Psoas muscle (tissue), 8 donors: ENCODE data around the gene KAT2A. TPM values are rescaled to one million over a fixed set of nuclear protein-coding genes. Genes with fewer than 3 reads are reported as not detected.

ENCODE experiments used
- ATAC-seq, 4 donors: fragments of 200-7000 bp; cut with Tn5 transposase; one replicate each; pipeline ENCODE4 v1.9.1; 2020; ENCODE audit warnings: moderate library complexity in 3 of 4, mild to moderate bottlenecking in 2 of 4
- DNase-seq, 2 donors: peaks; one replicate each; pipeline ENCODE4 v3.0.0-alpha.2; 2020
- H3K27ac ChIP-seq: fragments of 200-600 bp; one replicate; pipeline ENCODE4 v1.8.0; 2022
- H3K27me3 ChIP-seq, 3 donors: fragments of 200-600 bp in 1 of 3; one replicate each; pipeline versions ENCODE4 v1.6.1 to v1.8.0; 2013 to 2022; ENCODE audit warnings: low read length in 2 of 3, mild to moderate bottlenecking in 2 of 3, moderate library complexity in 1 of 3; ENCODE audit not compliant: insufficient read depth in 3 of 3
- H3K36me3 ChIP-seq, 2 donors: fragments of 200-600 bp in 1 of 2; one replicate each; pipeline versions ENCODE4 v1.6.1 to v1.8.0; 2013 to 2022; ENCODE audit warnings: low read depth in 1 of 2, mild to moderate bottlenecking in 1 of 2, moderate library complexity in 1 of 2; ENCODE audit not compliant: insufficient read depth in 1 of 2
- H3K4me1 ChIP-seq: fragments of 200-600 bp; one replicate; pipeline ENCODE4 v1.8.0; 2022
- H3K4me3 ChIP-seq: fragments of 200-600 bp; one replicate; pipeline ENCODE4 v1.8.0; 2022; ENCODE audit warnings: mild to moderate bottlenecking
- H3K9me3 ChIP-seq: fragments of 200-600 bp; one replicate; pipeline ENCODE4 v1.8.0; 2022
- WGBS, 3 donors: extraction: QIAGEN DNeasy Blood & Tissue Kit; methylation state at CpG; one replicate each; pipeline versions ENCODE4 v1.1.6 to v1.1.7; 2013; 5-methylcytosine and 5-hydroxymethylcytosine counted together
- intact Hi-C, 2 donors: fragments of 100-400 bp; cut with DNase I; formaldehyde crosslinking; loops; one replicate each; pipeline versions ENCODE4 v1.11.0 to v1.14.2; 2022
- polyA plus RNA-seq, 3 donors: library from polyadenylated mRNA; stranded (reverse); fragments of 200-250 nt; gene quantifications; one replicate each; pipeline ENCODE4 v1.2.3, GENCODE V29; 2013
- total RNA-seq, 4 donors: library from RNA; stranded (reverse); fragmentation: NEBNext Ultra II Directional in 2 of 4; extraction: Animal tissue kit (Norgen Biotek cat#: 25700) in 2 of 4; gene quantifications; one replicate each; pipeline versions ENCODE4 v1.2.1 to v1.2.4, GENCODE V29; 2021 to 2023
- TF ChIP-seq, protein P1 (sequence below): fragments of 200-600 bp; IDR thresholded peaks from one replicate; pipeline ENCODE4 v1.8.0; 2022; ENCODE audit warnings: antibody characterized with exemption
- donor health status: healthy with polysubstance abuse.
- donor health status: DM: no; HTN: no; CAD: no; lungs with moderate emphysema.
- donor health status: Bipolar disorder and iron deficiency.
- donor health status: healthy.
- donor health status: DM: yes; HTN: yes; CAD: no.
- donor health status: DM: no; HTN: no; CAD: no.
- donor health status: DM: no; HTN: no; CAD: no.
- donor health status: DM: yes; HTN: yes; CAD: no.

KAT2A gene
- total and polyA plus RNA-seq, 7 donors: 12.3 to 35.3 (median 20.9) TPM

GRCh38 chr17:42127414-42127813, 6.2 kb upstream of the KAT2A start:
- DNase-seq: no peak
- TF ChIP-seq, protein P1, sequence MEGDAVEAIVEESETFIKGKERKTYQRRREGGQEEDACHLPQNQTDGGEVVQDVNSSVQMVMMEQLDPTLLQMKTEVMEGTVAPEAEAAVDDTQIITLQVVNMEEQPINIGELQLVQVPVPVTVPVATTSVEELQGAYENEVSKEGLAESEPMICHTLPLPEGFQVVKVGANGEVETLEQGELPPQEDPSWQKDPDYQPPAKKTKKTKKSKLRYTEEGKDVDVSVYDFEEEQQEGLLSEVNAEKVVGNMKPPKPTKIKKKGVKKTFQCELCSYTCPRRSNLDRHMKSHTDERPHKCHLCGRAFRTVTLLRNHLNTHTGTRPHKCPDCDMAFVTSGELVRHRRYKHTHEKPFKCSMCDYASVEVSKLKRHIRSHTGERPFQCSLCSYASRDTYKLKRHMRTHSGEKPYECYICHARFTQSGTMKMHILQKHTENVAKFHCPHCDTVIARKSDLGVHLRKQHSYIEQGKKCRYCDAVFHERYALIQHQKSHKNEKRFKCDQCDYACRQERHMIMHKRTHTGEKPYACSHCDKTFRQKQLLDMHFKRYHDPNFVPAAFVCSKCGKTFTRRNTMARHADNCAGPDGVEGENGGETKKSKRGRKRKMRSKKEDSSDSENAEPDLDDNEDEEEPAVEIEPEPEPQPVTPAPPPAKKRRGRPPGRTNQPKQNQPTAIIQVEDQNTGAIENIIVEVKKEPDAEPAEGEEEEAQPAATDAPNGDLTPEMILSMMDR: no peak
- no peak overlapping the region for H3K27ac ChIP-seq
- no peak for ATAC-seq
- H3K9me3 ChIP-seq: no peaks in the 10 kb centered on the region
- no peak overlapping the region for H3K4me3 ChIP-seq
- peaks cover 32% of the 10 kb centered on the region for H3K4me1 ChIP-seq
- no peaks in the 10 kb centered on the region for H3K27me3 ChIP-seq
- 87 to 94% (median 93%) methylated on average over 6 of the region's 6 CpGs for WGBS, 3 donors
- H3K36me3 ChIP-seq: peaks cover 4 to 57% of the 10 kb centered on the region in 2 donors
- intact Hi-C loops: loop anchor here in 1 of 2 donors (5.0 kb wide), 1 partner anchor 55 kb away; the partner anchor contains the start of gene KCNH4

GRCh38 chr17:42126836-42127235, 5.7 kb upstream of the KAT2A start:
- no peaks in the 10 kb centered on the region for H3K9me3 ChIP-seq
- TF ChIP-seq, protein P1: no peak
- peaks cover 4 to 57% of the 10 kb centered on the region in 2 donors for H3K36me3 ChIP-seq
- H3K27ac ChIP-seq: no peak overlapping the region
- no peak for ATAC-seq
- H3K4me1 ChIP-seq: peaks cover 31% of the 10 kb centered on the region
- DNase-seq: no peak
- no peak overlapping the region for H3K4me3 ChIP-seq
- H3K27me3 ChIP-seq: no peaks in the 10 kb centered on the region
- WGBS, 3 donors: 84 to 85% (median 84%) methylated on average over 3 of the region's 3 CpGs
- intact Hi-C loops: loop anchor here in 1 of 2 donors (5.0 kb wide), 1 partner anchor 55 kb away; the partner anchor contains the start of gene KCNH4

DNA sequence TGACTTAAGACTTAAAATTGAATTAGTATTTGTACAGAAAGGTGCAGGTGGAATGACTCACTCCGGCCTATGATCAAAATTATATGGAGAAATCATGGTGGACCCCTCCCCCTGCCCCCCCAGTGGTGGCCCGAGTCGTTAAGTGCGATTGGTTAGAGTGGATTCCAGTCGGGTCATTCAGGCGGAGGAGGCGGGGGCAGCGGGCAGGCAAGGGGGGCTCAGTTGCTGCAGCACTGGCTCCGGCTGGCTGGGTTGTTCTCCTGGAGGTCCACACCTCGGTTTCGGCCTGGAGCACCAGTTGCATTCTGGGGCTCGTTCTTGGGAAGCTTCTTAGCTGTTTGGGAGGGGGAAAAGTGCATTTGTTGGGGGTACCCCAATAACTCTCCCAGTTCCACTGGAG, 4.4 kb upstream of the KAT2A start:
- Histone ChIP-seq H3K27ac (no peak overlapping the region), H3K36me3 (peaks cover 4 to 52% of the 10 kb centered on the region in 2 donors), H3K9me3 (no peaks in the 10 kb centered on the region), H3K27me3 (no peaks in the 10 kb centered on the region), H3K4me1 (peaks cover 24% of the 10 kb centered on the region), H3K4me3 (no peak overlapping the region)
- TF ChIP-seq, protein P1: no peak
- 75 to 79% (median 78%) methylated on average over 11 to 12 of the region's 12 CpGs for WGBS, 3 donors
- intact Hi-C loops: loop anchor here in 1 of 2 donors (5.0 kb wide), 1 partner anchor 57 kb away; the partner anchor contains the start of gene KCNH4
- no peak for ATAC-seq
- DNase-seq: no peak

DNA sequence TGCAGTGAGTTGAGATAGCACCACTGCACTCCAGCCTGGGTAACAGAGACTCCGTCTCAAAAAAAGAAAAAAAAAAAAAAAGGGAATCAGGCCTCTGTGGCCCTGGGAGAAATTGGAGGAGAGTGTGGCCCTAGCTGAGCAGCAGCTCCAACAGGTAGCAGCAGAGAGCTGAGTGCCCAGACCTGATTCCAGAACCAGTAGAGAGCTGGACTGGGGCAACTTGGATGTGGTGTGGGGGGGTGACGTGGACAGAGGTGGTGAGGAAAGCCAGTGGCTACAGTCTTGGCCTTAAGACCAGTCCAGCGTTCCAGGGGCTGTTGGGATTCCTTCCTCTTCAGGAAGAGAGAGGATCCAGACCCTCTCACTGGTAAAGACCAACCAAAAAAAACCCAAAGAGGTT, 3.1 kb upstream of the KAT2A start:
- Histone ChIP-seq H3K4me1 (peaks cover 22% of the 10 kb centered on the region), H3K9me3 (no peaks in the 10 kb centered on the region), H3K27ac (no peak overlapping the region), H3K27me3 (no peaks in the 10 kb centered on the region), H3K4me3 (no peak overlapping the region), H3K36me3 (peaks cover 4 to 51% of the 10 kb centered on the region in 2 donors)
- DNase-seq (no peak), ATAC-seq (no peak)
- intact Hi-C loops: no loop called here
- 73 to 90% (median 81%) methylated on average over 2 to 3 of the region's 3 CpGs for WGBS, 3 donors
- TF ChIP-seq, protein P1: no peak
